ENCODE results near the gene PAPPA2.

The PAPPA2 gene

DNA sequence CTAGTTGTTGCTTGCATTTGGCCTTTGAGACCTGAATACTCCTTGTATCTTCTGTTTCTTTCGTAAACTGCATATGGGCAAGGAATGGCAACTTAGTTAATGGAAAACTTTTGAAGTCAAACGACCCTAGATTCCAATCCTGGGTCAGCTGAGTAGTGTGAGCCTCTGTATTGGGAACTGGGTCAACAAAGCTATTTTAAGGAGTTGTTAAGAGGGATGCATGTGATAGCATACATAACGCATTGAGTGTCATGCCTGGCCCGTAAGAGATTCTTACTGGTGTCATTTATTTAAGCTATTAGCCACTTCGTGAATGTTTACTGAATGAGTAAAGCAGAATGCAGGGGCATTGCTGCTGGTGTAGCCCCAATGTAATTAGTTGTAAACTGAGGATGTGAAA lies 340.1 kb downstream of the PAPPA2 start:
- DNase-seq (ENCODE audit: low read depth) = no peak
- TF ChIP-seq, protein P1, sequence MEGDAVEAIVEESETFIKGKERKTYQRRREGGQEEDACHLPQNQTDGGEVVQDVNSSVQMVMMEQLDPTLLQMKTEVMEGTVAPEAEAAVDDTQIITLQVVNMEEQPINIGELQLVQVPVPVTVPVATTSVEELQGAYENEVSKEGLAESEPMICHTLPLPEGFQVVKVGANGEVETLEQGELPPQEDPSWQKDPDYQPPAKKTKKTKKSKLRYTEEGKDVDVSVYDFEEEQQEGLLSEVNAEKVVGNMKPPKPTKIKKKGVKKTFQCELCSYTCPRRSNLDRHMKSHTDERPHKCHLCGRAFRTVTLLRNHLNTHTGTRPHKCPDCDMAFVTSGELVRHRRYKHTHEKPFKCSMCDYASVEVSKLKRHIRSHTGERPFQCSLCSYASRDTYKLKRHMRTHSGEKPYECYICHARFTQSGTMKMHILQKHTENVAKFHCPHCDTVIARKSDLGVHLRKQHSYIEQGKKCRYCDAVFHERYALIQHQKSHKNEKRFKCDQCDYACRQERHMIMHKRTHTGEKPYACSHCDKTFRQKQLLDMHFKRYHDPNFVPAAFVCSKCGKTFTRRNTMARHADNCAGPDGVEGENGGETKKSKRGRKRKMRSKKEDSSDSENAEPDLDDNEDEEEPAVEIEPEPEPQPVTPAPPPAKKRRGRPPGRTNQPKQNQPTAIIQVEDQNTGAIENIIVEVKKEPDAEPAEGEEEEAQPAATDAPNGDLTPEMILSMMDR (conservative IDR thresholded peaks at IDR 0.05; ENCODE audit: low read depth, low read length) = no peak

DNA sequence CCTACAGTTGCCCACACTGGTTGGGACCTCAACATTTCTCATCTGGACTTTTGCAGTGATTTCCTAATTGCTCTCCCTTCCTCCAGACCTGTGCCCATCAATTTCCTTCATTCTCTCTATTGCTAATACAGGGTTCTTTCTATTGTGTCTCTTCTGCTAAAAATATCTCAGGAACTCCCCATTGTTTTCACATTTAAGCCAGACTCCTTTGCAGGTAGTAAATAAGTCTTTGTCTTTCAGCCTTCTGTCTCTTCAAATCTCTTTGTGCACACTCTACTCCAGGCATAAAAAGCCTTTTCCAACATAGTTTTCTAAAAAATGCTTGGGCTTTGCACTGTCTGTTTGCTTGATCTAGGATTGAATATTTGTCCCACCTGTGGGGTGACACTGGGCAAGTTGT lies 340.6 kb downstream of the PAPPA2 start:
- DNase-seq (ENCODE audit: low read depth) = no peak
- TF ChIP-seq, protein P1 (conservative IDR thresholded peaks at IDR 0.05; ENCODE audit: low read depth, low read length) = no peak
- H3K4me3 ChIP-seq (ENCODE audit: low read depth, low read length) = no peak overlapping the region

More for the DNA sequence above, 340.1 kb downstream of the PAPPA2 start:
- no peak overlapping the region for H3K4me3 ChIP-seq (ENCODE audit: low read depth, low read length)

DNA sequence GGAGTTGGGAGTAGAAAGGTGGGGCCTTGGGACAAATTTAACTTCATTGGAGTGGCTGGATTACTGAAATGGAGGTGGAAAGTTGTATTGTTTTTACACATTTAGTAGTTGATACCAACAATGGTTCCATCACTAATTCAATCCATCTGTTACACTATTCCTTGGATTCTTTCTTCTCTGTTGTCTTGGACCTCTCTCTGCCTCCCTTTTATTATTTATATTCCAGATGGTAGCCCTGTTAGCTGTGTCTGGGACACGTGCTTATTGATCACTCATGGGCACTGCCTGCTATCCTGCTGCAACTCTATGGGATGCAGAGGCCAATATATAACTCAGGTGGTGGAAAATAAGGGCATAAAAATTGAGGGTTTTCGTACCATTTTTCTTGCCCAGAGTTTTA lies 346.3 kb downstream of the PAPPA2 start:
- TF ChIP-seq, protein P1 (conservative IDR thresholded peaks at IDR 0.05; ENCODE audit: low read depth, low read length) = no peak
- no peak overlapping the region for H3K4me3 ChIP-seq (ENCODE audit: low read depth, low read length)
- DNase-seq (ENCODE audit: low read depth) = no peak

DNA sequence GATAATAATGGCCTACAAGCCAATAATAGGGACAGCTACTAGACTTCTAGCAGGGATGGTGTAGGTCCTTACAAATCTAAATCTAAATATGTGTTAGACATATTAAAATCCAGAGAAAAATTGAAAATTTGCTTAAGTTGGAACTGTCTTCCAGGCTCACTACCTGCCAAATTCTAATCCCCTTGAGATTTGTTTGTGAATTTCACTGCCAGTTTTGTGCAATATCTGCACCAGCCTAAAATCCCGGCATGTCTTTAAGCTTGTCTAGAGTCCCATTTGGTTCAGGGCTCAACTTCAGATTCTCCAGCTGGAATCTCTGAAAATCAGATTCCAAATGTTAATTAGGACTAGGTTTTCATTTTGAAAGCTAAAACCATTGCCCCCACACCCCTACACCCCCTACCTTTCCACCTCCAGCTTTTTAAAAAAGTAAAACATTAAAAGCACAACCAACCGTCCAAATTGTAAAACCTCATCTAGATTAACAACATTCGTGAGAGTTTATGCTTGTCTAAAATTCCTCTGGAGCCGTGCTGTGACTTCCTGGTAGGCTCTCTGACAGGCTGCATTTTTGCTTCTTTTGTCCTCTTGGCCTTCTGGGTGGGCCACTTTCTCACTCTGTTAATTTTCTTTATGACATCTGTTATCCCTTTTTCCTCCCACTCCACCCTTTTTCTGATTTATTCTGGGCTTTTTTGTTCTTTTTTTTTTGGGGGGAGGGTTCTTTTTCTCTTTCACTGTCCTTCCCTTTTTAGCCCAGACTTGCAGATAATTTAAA lies 348.7 kb downstream of the PAPPA2 start:
- H3K4me3 ChIP-seq (ENCODE audit: low read depth, low read length) = no peak overlapping the region
- TF ChIP-seq, protein P1 (conservative IDR thresholded peaks at IDR 0.05; ENCODE audit: low read depth, low read length) = no peak
- DNase-seq (ENCODE audit: low read depth) = no peak

DNA sequence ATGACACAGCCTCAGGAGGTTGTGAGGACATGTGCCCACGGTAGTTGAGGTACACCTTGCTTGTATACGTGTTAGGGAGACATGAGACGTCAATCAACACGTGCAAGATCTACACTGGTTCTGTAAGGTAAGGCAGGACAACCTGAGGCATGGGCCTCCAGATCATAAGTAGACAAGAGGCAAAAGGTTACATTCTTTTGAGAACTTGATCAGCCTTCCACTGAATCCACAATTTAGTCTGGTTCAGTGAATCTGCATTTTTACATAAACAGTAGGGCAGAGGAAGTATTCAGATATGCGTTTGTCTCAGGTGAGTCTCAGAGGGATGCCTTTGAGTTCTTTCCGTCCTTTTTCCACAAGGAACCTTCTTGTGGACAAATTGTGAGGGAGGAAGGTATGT lies 352.6 kb downstream of the PAPPA2 start:
- H3K4me3 ChIP-seq (ENCODE audit: low read depth, low read length) = no peak overlapping the region
- DNase-seq (ENCODE audit: low read depth) = no peak
- TF ChIP-seq, protein P1 (conservative IDR thresholded peaks at IDR 0.05; ENCODE audit: low read depth, low read length) = no peak

DNA sequence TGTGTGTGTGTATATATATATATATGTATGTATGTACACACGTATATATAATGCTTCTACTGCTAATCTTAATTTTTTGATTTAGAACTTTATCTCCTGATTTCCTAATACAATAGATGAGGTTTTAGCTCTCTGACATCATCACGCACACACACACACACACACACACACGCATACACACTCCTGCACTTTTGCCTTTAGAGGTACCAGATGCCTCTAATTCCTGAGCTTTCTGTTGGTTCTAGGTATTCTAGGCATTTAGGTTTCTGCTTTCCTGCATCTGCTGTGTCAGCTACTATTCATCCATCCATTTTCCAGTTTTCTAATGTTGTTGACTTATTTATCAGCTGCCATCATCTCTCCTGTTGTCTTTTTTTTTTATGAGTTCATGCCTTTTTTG lies 353.3 kb downstream of the PAPPA2 start:
- no peak for DNase-seq (ENCODE audit: low read depth)
- no peak overlapping the region for H3K4me3 ChIP-seq (ENCODE audit: low read depth, low read length)
- TF ChIP-seq, protein P1 (conservative IDR thresholded peaks at IDR 0.05; ENCODE audit: low read depth, low read length) = no peak
